SU-DHL-6 (cell line): ENCODE results near the gene ZMIZ1.

ENCODE experiments used
- EZH2phosphoT487 ChIP-seq: fragments of 200-600 bp; sonication (generic), shearing (Covaris generic); conservative IDR thresholded peaks from 2 replicates; pipeline ENCODE4 v1.6.1; 2018; ENCODE audit warnings: mild to moderate bottlenecking, antibody characterized with exemption, low read length, moderate library complexity, mixed read lengths
- TF ChIP-seq, protein P1 (sequence below): fragments of 200-600 bp; sonication (generic); IDR thresholded peaks from one replicate; pipeline ENCODE4 v1.5.1; 2017; ENCODE audit warnings: antibody characterized with exemption, mild to moderate bottlenecking, low read length, moderate library complexity; ENCODE audit not compliant: insufficient read depth, poor library complexity, severe bottlenecking

- TF ChIP-seq, protein P1, sequence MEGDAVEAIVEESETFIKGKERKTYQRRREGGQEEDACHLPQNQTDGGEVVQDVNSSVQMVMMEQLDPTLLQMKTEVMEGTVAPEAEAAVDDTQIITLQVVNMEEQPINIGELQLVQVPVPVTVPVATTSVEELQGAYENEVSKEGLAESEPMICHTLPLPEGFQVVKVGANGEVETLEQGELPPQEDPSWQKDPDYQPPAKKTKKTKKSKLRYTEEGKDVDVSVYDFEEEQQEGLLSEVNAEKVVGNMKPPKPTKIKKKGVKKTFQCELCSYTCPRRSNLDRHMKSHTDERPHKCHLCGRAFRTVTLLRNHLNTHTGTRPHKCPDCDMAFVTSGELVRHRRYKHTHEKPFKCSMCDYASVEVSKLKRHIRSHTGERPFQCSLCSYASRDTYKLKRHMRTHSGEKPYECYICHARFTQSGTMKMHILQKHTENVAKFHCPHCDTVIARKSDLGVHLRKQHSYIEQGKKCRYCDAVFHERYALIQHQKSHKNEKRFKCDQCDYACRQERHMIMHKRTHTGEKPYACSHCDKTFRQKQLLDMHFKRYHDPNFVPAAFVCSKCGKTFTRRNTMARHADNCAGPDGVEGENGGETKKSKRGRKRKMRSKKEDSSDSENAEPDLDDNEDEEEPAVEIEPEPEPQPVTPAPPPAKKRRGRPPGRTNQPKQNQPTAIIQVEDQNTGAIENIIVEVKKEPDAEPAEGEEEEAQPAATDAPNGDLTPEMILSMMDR: no peak
- no peak for TF ChIP-seq EZH2phosphoT487
These were observed 212.2 kb downstream of the ZMIZ1 start for GRCh38 chr10:79280956-79281355.
